Activated CD4-positive, alpha-beta T cell treated with anti-CD3 and anti-CD28 coated beads for 36 hours (primary cell): Measurements from ENCODE around the gene COP1. TPM values are rescaled to one million over a fixed set of nuclear protein-coding genes. Genes with fewer than 3 reads are reported as not detected.

Experiments used
- ATAC-seq: fragments of 200-7000 bp; cut with Tn5 transposase; one replicate; pipeline ENCODE4 v1.10.0; 2021; ENCODE audit warnings: mild to moderate bottlenecking, moderate library complexity
- CTCF ChIA-PET: fragments of 350-600 bp; sonication (Branson Sonifier 250); formaldehyde crosslinking; loops from one replicate; lab custom pipeline; 2021; ENCODE audit warnings: antibody characterized with exemption; lab: Charles Lee
- POLR2A ChIA-PET: fragments of 350-600 bp; sonication (Branson Sonifier 250); formaldehyde crosslinking; loops from one replicate; lab custom pipeline; 2021; ENCODE audit warnings: antibody characterized with exemption, inconsistent platforms; lab: Charles Lee
- DNase-seq: peaks from one replicate; pipeline ENCODE4 v3.0.0-alpha.2; 2020
- H3K27ac Mint-ChIP-seq: one replicate; pipeline ENCODE4 v1.8.0; 2021; ENCODE audit warnings: mixed read lengths
- H3K27me3 Mint-ChIP-seq: one replicate; pipeline ENCODE4 v1.8.0; 2021; ENCODE audit warnings: mixed read lengths
- H3K36me3 Mint-ChIP-seq: one replicate; pipeline ENCODE4 v1.8.0; 2021; ENCODE audit warnings: low read depth, mixed read lengths
- H3K4me1 Mint-ChIP-seq: one replicate; pipeline ENCODE4 v1.8.0; 2021; ENCODE audit warnings: mixed read lengths
- H3K4me3 Mint-ChIP-seq: one replicate; pipeline ENCODE4 v1.8.0; 2021; ENCODE audit warnings: mild to moderate bottlenecking, moderate library complexity, mixed read lengths
- H3K9me3 Mint-ChIP-seq: one replicate; pipeline ENCODE4 v1.8.0; 2021; ENCODE audit warnings: low read depth, mixed read lengths
- intact Hi-C, 2 experiments: fragments of 100-400 bp; cut with DNase I in 1 of 2; cut with micrococcal nuclease in 1 of 2; formaldehyde crosslinking; loops; one replicate each; pipeline versions ENCODE4 v1.14.2 to v1.15.1; 2022 to 2024; cut with DNase I, micrococcal nuclease
- total RNA-seq, 2 experiments: library from RNA; stranded (reverse); gene quantifications; one replicate each; pipeline ENCODE4 v1.2.3, GENCODE V29; 2021

The COP1 gene
- total RNA-seq, 2 experiments from 2014 or later, result 38.7 to 43.4 TPM

- CTCF ChIA-PET, result interaction anchor here (0.6 to 1.0 kb wide), 2 partner anchors 9 to 41 kb away, joined by 3 to 5 read pairs; no protein-coding TSS in a partner anchor
Measured at GRCh38 chr1:176167210-176167609, 39.9 kb downstream of the COP1 start.

DNA sequence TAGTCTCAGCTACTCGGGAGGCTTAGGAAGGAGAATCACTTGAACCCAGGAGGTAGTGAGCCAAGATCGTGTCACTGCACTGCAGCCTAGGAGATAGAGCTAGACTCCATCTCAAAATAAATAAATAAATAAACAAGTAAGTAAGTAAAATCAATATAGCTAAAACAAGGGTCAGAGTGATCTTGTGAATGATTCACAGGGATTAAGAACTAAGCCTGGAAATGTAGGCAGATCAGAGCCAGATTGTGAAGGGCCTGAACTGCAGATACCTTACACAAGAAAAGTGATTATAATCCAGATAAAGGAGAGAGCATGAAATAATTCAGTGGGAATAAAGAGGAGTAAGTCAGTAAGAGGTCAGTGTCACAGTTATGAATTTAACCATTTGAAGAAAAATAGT is 41.5 kb downstream of the COP1 start:
- no peak overlapping the region for H3K4me3 Mint-ChIP-seq
- no peak for DNase-seq
- H3K36me3 Mint-ChIP-seq, result peaks cover 57% of the 10 kb centered on the region
- H3K9me3 Mint-ChIP-seq, result peaks cover 5% of the 10 kb centered on the region
- POLR2A ChIA-PET, result no interaction called here
- CTCF ChIA-PET, result interaction anchor here (0.6 to 0.7 kb wide), 2 partner anchors 44 to 91 kb away, joined by 3 read pairs; no protein-coding TSS in a partner anchor
- no peak for ATAC-seq
- peak overlapping the region; percentile 55 for H3K27ac Mint-ChIP-seq
- intact Hi-C loops, result loop anchor here in 1 of 2 experiments (2.0 kb wide), 1 partner anchor 41 kb away; the partner anchor contains the start of gene COP1
- H3K4me1 Mint-ChIP-seq, result peaks cover 35% of the 10 kb centered on the region
- H3K27me3 Mint-ChIP-seq, result no peaks in the 10 kb centered on the region

More at GRCh38 chr1:176167210-176167609, 39.9 kb downstream of the COP1 start:
- no peaks in the 10 kb centered on the region for H3K27me3 Mint-ChIP-seq
- peaks cover 5% of the 10 kb centered on the region for H3K9me3 Mint-ChIP-seq
- POLR2A ChIA-PET, result no interaction called here
- ATAC-seq, result no peak
- no peak for DNase-seq
- H3K4me1 Mint-ChIP-seq, result peaks cover 20% of the 10 kb centered on the region
- H3K36me3 Mint-ChIP-seq, result peaks cover 55% of the 10 kb centered on the region
- no peak overlapping the region for H3K4me3 Mint-ChIP-seq
- intact Hi-C loops, result no loop called here
- H3K27ac Mint-ChIP-seq, result no peak overlapping the region

GRCh38 chr1:176164014-176164678 is 42.9 kb downstream of the COP1 start:
- DNase-seq (peak; percentile 45), ATAC-seq (peak; percentile 81)
- POLR2A ChIA-PET, result interaction anchor here (0.6 to 0.9 kb wide), 2 partner anchors 12 to 14 kb away, joined by 3 to 6 read pairs; no protein-coding TSS in a partner anchor
- H3K4me1 Mint-ChIP-seq, result peaks cover 46% of the 10 kb centered on the region
- H3K27ac Mint-ChIP-seq, result peak overlapping the region; percentile 51
- intact Hi-C loops, result loop anchor here (1.0 to 2.0 kb wide), 3 partner anchors 13 to 43 kb away; partner anchors contain the start of gene COP1 (in 1 of the 2)
- CTCF ChIA-PET, result no interaction called here
- H3K9me3 Mint-ChIP-seq, result peaks cover 3% of the 10 kb centered on the region
- peaks cover 57% of the 10 kb centered on the region for H3K36me3 Mint-ChIP-seq
- no peak overlapping the region for H3K4me3 Mint-ChIP-seq
- H3K27me3 Mint-ChIP-seq, result no peaks in the 10 kb centered on the region

- Mint-ChIP-seq H3K27ac (peak overlapping the region; percentile 79), H3K4me1 (peaks cover 46% of the 10 kb centered on the region), H3K9me3 (peaks cover 18% of the 10 kb centered on the region), H3K27me3 (no peaks in the 10 kb centered on the region), H3K4me3 (peak overlapping the region; percentile 29), H3K36me3 (peaks cover 76% of the 10 kb centered on the region)
- POLR2A ChIA-PET, result interaction anchor here (1.1 kb wide), 1 partner anchor 47 kb away, joined by 5 read pairs; the partner anchor contains the start of gene COP1
- DNase-seq, result no peak
- intact Hi-C loops, result loop anchor here (1.0 to 2.0 kb wide), 3 partner anchors 17 to 45 kb away; no protein-coding TSS in a partner anchor
- CTCF ChIA-PET, result no interaction called here
- peak; percentile 70 for ATAC-seq
Measured at GRCh38 chr1:176159993-176160392, 47.1 kb downstream of the COP1 start.

DNA sequence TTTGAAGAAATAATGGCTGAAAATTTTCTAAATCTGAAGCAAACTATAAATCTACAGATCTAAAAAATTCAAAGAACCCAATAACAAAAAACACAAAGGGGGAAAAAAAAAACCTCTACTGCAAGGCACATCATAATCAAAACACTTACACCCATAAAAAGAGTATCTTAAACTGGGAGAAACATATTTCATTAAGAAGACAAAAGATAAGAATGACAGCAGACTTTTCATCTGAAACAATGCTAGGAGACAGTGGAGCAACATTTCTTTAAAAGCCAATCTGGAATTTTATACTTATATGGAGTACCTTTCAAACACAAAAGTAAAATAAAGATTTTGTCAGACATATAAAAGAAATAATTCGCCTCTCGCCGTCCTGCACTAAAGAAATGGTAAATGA is 49.1 kb downstream of the COP1 start:
- CTCF ChIA-PET, result interaction anchor here (1.0 kb wide), 1 partner anchor 10 kb away, joined by 4 read pairs; no protein-coding TSS in a partner anchor
- no peaks in the 10 kb centered on the region for H3K27me3 Mint-ChIP-seq
- intact Hi-C loops, result no loop called here
- DNase-seq, result no peak
- H3K4me1 Mint-ChIP-seq, result peaks cover 32% of the 10 kb centered on the region
- POLR2A ChIA-PET, result no interaction called here
- peaks cover 21% of the 10 kb centered on the region for H3K9me3 Mint-ChIP-seq
- H3K27ac Mint-ChIP-seq, result no peak overlapping the region
- no peak overlapping the region for H3K4me3 Mint-ChIP-seq
- no peak for ATAC-seq
- peaks cover 75% of the 10 kb centered on the region for H3K36me3 Mint-ChIP-seq

DNA sequence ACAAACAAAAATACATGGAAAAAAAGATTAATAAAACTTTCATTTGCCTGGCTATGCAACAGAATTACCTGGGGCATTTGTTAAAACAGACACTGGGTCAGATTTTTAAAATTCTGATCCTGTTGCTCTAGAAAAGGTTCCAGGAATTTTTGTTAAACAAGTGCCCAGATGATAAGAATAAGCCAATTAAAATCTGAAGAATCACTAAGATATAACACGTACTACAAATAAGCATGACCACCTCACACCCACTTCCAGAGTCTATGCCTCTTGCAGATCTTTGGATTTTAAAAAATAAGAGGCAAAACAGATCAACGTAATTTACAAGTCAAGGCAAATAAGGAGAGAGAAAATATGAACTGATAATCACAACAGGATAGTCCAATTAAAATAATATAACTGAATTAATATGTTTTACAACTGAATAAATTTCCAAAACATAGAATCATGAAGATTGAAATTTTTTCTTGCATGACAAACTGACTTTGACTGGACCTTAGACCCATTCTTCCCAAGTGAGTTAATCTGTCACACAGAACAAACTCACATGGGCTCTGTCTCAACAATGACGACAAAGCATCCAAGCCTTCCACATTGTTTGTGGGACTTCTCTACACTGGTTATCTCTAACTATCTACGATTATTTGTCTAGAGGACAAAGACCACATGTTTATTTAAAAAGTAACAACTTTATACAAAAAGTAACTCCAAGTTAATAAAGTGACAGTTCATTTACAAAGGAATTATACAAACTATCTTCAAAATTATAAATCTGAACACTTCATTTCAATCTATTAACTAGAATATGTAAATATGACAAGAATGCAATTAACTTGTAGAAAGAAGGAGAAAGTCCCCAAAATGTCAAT is 56.9 kb downstream of the COP1 start:
- H3K27me3 Mint-ChIP-seq, result no peaks in the 10 kb centered on the region
- H3K36me3 Mint-ChIP-seq, result peaks cover 60% of the 10 kb centered on the region
- ATAC-seq (no peak), DNase-seq (no peak)
- H3K27ac Mint-ChIP-seq, result no peak overlapping the region
- CTCF ChIA-PET, result no interaction called here
- POLR2A ChIA-PET, result no interaction called here
- intact Hi-C loops, result no loop called here
- peaks cover 5% of the 10 kb centered on the region for H3K9me3 Mint-ChIP-seq
- H3K4me3 Mint-ChIP-seq, result no peak overlapping the region
- H3K4me1 Mint-ChIP-seq, result peaks cover 7% of the 10 kb centered on the region

- ATAC-seq (no peak), DNase-seq (no peak)
- CTCF ChIA-PET, result no interaction called here
- Mint-ChIP-seq H3K4me3 (no peak overlapping the region), H3K36me3 (peaks cover 67% of the 10 kb centered on the region), H3K9me3 (peaks cover 2% of the 10 kb centered on the region), H3K27me3 (no peaks in the 10 kb centered on the region), H3K27ac (no peak overlapping the region), H3K4me1 (peaks cover 22% of the 10 kb centered on the region)
- POLR2A ChIA-PET, result no interaction called here
- intact Hi-C loops, result no loop called here
Measured at GRCh38 chr1:176144526-176144925, 62.6 kb downstream of the COP1 start.

- H3K9me3 Mint-ChIP-seq, result peaks cover 2% of the 10 kb centered on the region
- H3K27me3 Mint-ChIP-seq, result no peaks in the 10 kb centered on the region
- DNase-seq (no peak), ATAC-seq (no peak)
- intact Hi-C loops, result no loop called here
- POLR2A ChIA-PET, result no interaction called here
- CTCF ChIA-PET, result no interaction called here
- H3K4me1 Mint-ChIP-seq, result peaks cover 34% of the 10 kb centered on the region
- no peak overlapping the region for H3K27ac Mint-ChIP-seq
- H3K4me3 Mint-ChIP-seq, result no peak overlapping the region
- peaks cover 67% of the 10 kb centered on the region for H3K36me3 Mint-ChIP-seq
Measured at GRCh38 chr1:176142973-176143372, 64.1 kb downstream of the COP1 start.

DNA sequence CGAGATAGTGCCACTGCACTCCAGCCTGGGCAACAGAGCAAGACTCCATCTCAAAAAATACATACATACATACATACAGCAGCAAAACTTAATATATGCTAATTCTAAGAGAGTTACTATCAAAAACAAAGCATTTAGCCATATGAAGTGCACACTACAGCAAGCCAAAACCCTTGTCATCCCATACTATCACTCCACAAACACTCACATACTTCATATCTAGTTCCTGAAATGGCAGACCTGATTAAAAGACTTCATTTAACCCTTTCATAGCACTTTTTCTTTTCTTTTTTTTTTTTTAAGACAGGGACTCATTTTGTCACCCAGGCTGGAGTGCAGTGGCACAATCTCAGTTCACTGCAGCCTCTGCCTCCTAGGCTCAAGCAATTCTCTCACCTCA is 65.6 kb downstream of the COP1 start:
- Mint-ChIP-seq H3K9me3 (peaks cover 2% of the 10 kb centered on the region), H3K27me3 (no peaks in the 10 kb centered on the region), H3K27ac (no peak overlapping the region), H3K4me1 (peaks cover 41% of the 10 kb centered on the region), H3K36me3 (peaks cover 57% of the 10 kb centered on the region), H3K4me3 (no peak overlapping the region)
- ATAC-seq, result no peak
- intact Hi-C loops, result no loop called here
- ChIA-PET POLR2A (no interaction called here), CTCF (no interaction called here)
- DNase-seq, result no peak

- Mint-ChIP-seq H3K4me1 (peaks cover 28% of the 10 kb centered on the region), H3K27ac (no peak overlapping the region), H3K9me3 (no peaks in the 10 kb centered on the region), H3K27me3 (no peaks in the 10 kb centered on the region), H3K4me3 (no peak overlapping the region), H3K36me3 (peaks cover 41% of the 10 kb centered on the region)
- DNase-seq, result no peak
- intact Hi-C loops, result no loop called here
- POLR2A ChIA-PET, result no interaction called here
- CTCF ChIA-PET, result no interaction called here
- ATAC-seq, result no peak
Measured at GRCh38 chr1:176136891-176137290, 70.2 kb downstream of the COP1 start.

- ATAC-seq, result no peak
- H3K4me1 Mint-ChIP-seq, result peaks cover 23% of the 10 kb centered on the region
- ChIA-PET POLR2A (no interaction called here), CTCF (interaction anchor here (0.9 kb wide), 1 partner anchor 28 kb away, joined by 3 read pairs; no protein-coding TSS in a partner anchor)
- intact Hi-C loops, result no loop called here
- DNase-seq, result no peak
- H3K27me3 Mint-ChIP-seq, result no peaks in the 10 kb centered on the region
- H3K4me3 Mint-ChIP-seq, result no peak overlapping the region
- no peaks in the 10 kb centered on the region for H3K9me3 Mint-ChIP-seq
- peaks cover 31% of the 10 kb centered on the region for H3K36me3 Mint-ChIP-seq
- no peak overlapping the region for H3K27ac Mint-ChIP-seq
Measured at GRCh38 chr1:176134666-176135065, 72.4 kb downstream of the COP1 start.
